ENCODE results near the gene CAVIN3. TPM values are rescaled to one million over a fixed set of nuclear protein-coding genes. Genes with fewer than 3 reads are reported as not detected.

Gene CAVIN3
- total RNA-seq, 2 donors from 2014 or later: 303 to 717 TPM

GRCh38 chr11:6273188-6273587 lies 47.1 kb downstream of the CAVIN3 start:
- TF ChIP-seq, protein P1, sequence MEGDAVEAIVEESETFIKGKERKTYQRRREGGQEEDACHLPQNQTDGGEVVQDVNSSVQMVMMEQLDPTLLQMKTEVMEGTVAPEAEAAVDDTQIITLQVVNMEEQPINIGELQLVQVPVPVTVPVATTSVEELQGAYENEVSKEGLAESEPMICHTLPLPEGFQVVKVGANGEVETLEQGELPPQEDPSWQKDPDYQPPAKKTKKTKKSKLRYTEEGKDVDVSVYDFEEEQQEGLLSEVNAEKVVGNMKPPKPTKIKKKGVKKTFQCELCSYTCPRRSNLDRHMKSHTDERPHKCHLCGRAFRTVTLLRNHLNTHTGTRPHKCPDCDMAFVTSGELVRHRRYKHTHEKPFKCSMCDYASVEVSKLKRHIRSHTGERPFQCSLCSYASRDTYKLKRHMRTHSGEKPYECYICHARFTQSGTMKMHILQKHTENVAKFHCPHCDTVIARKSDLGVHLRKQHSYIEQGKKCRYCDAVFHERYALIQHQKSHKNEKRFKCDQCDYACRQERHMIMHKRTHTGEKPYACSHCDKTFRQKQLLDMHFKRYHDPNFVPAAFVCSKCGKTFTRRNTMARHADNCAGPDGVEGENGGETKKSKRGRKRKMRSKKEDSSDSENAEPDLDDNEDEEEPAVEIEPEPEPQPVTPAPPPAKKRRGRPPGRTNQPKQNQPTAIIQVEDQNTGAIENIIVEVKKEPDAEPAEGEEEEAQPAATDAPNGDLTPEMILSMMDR (IDR thresholded peaks at IDR 0.05): no peak
- Histone ChIP-seq H3K36me3 (no peaks in the 10 kb centered on the region), H3K9me3 (peaks cover 3% of the 10 kb centered on the region), H3K4me1 (ENCODE audit: control insufficient read depth in 1 of 2, low read depth in 2 of 2) (peaks cover 0 to 6% of the 10 kb centered on the region in 2 donors), H3K27me3 (replicated peaks; ENCODE audit: insufficient read depth) (no peaks in the 10 kb centered on the region), H3K27ac (no peak overlapping the region), H3K4me3 (no peak overlapping the region)
- ATAC-seq (ENCODE audit: insufficient number of reproducible peaks, low FRiP score, low read depth) (no peak), DNase-seq (ENCODE audit: low spot score) (no peak)

DNA sequence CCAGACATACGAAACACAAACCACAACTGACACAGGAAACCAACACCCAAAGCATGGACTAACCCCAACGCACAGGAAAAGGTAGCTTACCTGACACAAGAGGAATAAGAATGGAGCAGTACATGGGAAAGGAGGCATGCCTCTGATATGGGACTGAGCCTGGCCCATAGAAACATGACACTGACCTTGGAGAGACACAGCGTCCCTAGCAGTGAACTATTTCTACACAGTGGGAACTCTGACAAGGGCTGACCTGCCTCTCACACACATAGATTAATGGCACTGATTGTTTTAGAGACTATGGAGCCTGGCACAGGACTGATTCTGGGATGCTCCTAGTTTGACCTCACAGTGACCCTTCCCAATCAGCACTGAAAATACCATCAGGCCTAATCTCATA lies 48.7 kb downstream of the CAVIN3 start:
- ATAC-seq (ENCODE audit: insufficient number of reproducible peaks, low FRiP score, low read depth): no peak
- no peaks in the 10 kb centered on the region for H3K27me3 ChIP-seq (replicated peaks; ENCODE audit: insufficient read depth)
- peaks cover 1% of the 10 kb centered on the region for H3K9me3 ChIP-seq
- no peak overlapping the region for H3K4me3 ChIP-seq
- peaks cover 0 to 6% of the 10 kb centered on the region in 2 donors for H3K4me1 ChIP-seq (ENCODE audit: control insufficient read depth in 1 of 2, low read depth in 2 of 2)
- no peak overlapping the region for H3K27ac ChIP-seq
- TF ChIP-seq, protein P1 (IDR thresholded peaks at IDR 0.05): no peak
- H3K36me3 ChIP-seq: no peaks in the 10 kb centered on the region
- no peak for DNase-seq (ENCODE audit: low spot score)

DNA sequence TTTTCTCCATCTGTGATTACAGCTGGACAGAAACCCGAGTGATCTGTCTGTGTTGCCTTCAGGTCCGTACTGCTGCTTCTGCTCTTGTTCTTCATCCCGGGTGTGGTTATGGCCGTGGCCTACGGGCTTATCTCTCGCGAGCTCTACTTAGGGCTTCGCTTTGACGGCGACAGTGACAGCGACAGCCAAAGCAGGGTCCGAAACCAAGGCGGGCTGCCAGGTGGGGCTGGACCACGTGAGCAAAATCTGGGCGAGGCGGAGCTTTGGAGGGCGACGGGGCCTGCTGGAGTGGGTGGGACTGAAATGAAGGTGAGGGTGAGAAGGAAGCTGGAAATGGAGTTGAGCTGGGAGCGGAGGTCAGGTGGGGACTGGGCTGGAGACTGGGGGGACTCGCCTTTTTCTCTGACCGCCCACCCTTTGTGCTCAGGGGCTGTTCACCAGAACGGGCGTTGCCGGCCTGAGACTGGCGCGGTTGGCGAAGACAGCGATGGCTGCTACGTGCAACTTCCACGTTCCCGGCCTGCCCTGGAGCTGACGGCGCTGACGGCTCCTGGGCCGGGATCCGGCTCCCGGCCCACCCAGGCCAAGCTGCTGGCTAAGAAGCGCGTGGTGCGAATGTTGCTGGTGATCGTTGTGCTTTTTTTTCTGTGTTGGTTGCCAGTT lies 49.6 kb downstream of the CAVIN3 start:
- Histone ChIP-seq H3K4me1 (ENCODE audit: control insufficient read depth in 1 of 2, low read depth in 2 of 2) (peaks cover 0 to 6% of the 10 kb centered on the region in 2 donors), H3K9me3 (no peaks in the 10 kb centered on the region), H3K36me3 (no peaks in the 10 kb centered on the region), H3K27ac (no peak overlapping the region), H3K27me3 (replicated peaks; ENCODE audit: insufficient read depth) (no peaks in the 10 kb centered on the region), H3K4me3 (no peak overlapping the region)
- TF ChIP-seq, protein P1 (IDR thresholded peaks at IDR 0.05): no peak
- ATAC-seq (ENCODE audit: insufficient number of reproducible peaks, low FRiP score, low read depth): no peak
- DNase-seq (ENCODE audit: low spot score): no peak

- Histone ChIP-seq H3K4me1 (ENCODE audit: control insufficient read depth in 1 of 2, low read depth in 2 of 2) (peaks cover 0 to 6% of the 10 kb centered on the region in 2 donors), H3K4me3 (no peak overlapping the region), H3K27me3 (replicated peaks; ENCODE audit: insufficient read depth) (no peaks in the 10 kb centered on the region), H3K9me3 (no peaks in the 10 kb centered on the region), H3K36me3 (no peaks in the 10 kb centered on the region), H3K27ac (no peak overlapping the region)
- TF ChIP-seq, protein P1 (IDR thresholded peaks at IDR 0.05): no peak
- ATAC-seq (ENCODE audit: insufficient number of reproducible peaks, low FRiP score, low read depth) (no peak), DNase-seq (ENCODE audit: low spot score) (no peak)
Measured at GRCh38 chr11:6269994-6270393, 50.3 kb downstream of the CAVIN3 start.

Other genes with a start within 250 kb of the CAVIN3 start
- not detected for gene OR56B4, start 212.8 kb downstream of the CAVIN3 start, total RNA-seq
- gene OR52B2, start 150.2 kb downstream of the CAVIN3 start, total RNA-seq: not detected
- not detected for gene OR52W1, start 121.3 kb downstream of the CAVIN3 start, total RNA-seq
- gene C11orf42, start 114.9 kb downstream of the CAVIN3 start, total RNA-seq: not detected
- gene FHIP1B, start 85.9 kb downstream of the CAVIN3 start, total RNA-seq: 10 to 100 TPM; 53.4 to 63.2 TPM
- gene CNGA4, start 81.4 kb downstream of the CAVIN3 start, total RNA-seq: not detected
- gene CCKBR, start 60.7 kb downstream of the CAVIN3 start, total RNA-seq: not detected
- 10 to 100 TPM; 36.6 to 51.3 TPM for gene SMPD1, start 70.0 kb upstream of the CAVIN3 start, total RNA-seq
- 10 to 100 TPM; 40.0 to 63.6 TPM for gene APBB1, start 98.6 kb upstream of the CAVIN3 start, total RNA-seq
- gene HPX, start 120.5 kb upstream of the CAVIN3 start, total RNA-seq: 1 to 10 TPM in 1 of 2 donors, under 1 TPM in 1; 0.54 to 2.9 TPM
- 10 to 100 TPM; 40.3 to 40.4 TPM for gene TRIM3, start 153.4 kb upstream of the CAVIN3 start, total RNA-seq
- gene ARFIP2, start 160.8 kb upstream of the CAVIN3 start, total RNA-seq: 10 to 100 TPM; 52.1 to 62.8 TPM
- gene TIMM10B, start 161.0 kb upstream of the CAVIN3 start, total RNA-seq: 10 to 100 TPM; 47.7 to 49.9 TPM
- 10 to 100 TPM; 23.9 to 26.5 TPM for gene DNHD1, start 176.8 kb upstream of the CAVIN3 start, total RNA-seq

All from thoracic aorta (tissue), 2 donors.